PC-3 (cell line): Measurements from ENCODE around the gene NSFL1C. TPM values are rescaled to one million over a fixed set of nuclear protein-coding genes. Genes with fewer than 3 reads are reported as not detected.
A peak's percentile ranks its signal among the peaks of the same experiment; 100 is the strongest.

ENCODE experiments used
- ATAC-seq: fragments of 200-7000 bp; cut with Tn5 transposase; 2 replicates; pipeline ENCODE4 v1.9.1; 2020; ENCODE audit warnings: mild to moderate bottlenecking, moderate library complexity
- BruUV-seq: library from RNA; stranded (reverse); fragments of 400-500 nt; replicated peaks from 2 replicates; lab custom pipeline; 2021; lab: Mats Ljungman, UMichigan
- CTCF ChIA-PET: fragments of 300-600 bp; sonication (Branson Sonifier 250); formaldehyde crosslinking; loops from one replicate; lab custom pipeline; 2022; ENCODE audit warnings: antibody characterized with exemption; lab: Charles Lee
- POLR2A ChIA-PET: fragments of 300-600 bp; sonication (Branson Sonifier 250); formaldehyde crosslinking; loops from one replicate; lab custom pipeline; 2022; ENCODE audit warnings: antibody characterized with exemption; ENCODE audit not compliant: unreplicated experiment; lab: Charles Lee
- DNase-seq: peaks from one replicate; pipeline ENCODE4 v3.0.0-alpha.2; 2015
- H2AFZ ChIP-seq: fragments of 300-600 bp; sonication (generic); 2 replicates; pipeline ENCODE4 v1.6.0; 2016; ENCODE audit warnings: antibody characterized with exemption, low read length
- H3F3A ChIP-seq: fragments of 300-600 bp; sonication (generic); one replicate; pipeline ENCODE4 v1.6.0; 2017; ENCODE audit warnings: antibody characterized with exemption, low read length, control low read depth, mild to moderate bottlenecking; ENCODE audit not compliant: unreplicated experiment
- H3K27ac ChIP-seq: fragments of 300-600 bp; sonication (generic); 2 replicates; pipeline ENCODE4 v1.5.1; 2016; ENCODE audit warnings: mild to moderate bottlenecking, low read length
- H3K27me3 ChIP-seq: fragments of 300-600 bp; sonication (generic); 2 replicates; pipeline ENCODE4 v1.6.1; 2016; ENCODE audit warnings: low read length, mixed read lengths
- H3K36me3 ChIP-seq: fragments of 300-600 bp; sonication (generic); 2 replicates; pipeline ENCODE4 v1.6.1; 2016; ENCODE audit warnings: low read depth, mixed run types, low read length, mixed read lengths
- H3K4me1 ChIP-seq: fragments of 300-600 bp; sonication (generic); 2 replicates; pipeline ENCODE4 v1.5.1; 2016; ENCODE audit warnings: low read length; ENCODE audit not compliant: insufficient read depth
- H3K4me2 ChIP-seq: fragments of 300-600 bp; sonication (generic); 2 replicates; pipeline ENCODE4 v1.6.0; 2016; ENCODE audit warnings: low read length
- H3K4me3 ChIP-seq: fragments of 300-600 bp; sonication (generic); 2 replicates; pipeline ENCODE4 v1.5.1; 2016; ENCODE audit warnings: mild to moderate bottlenecking, low read length, mixed read lengths
- H3K79me2 ChIP-seq: fragments of 300-600 bp; sonication (generic); 2 replicates; pipeline ENCODE4 v1.6.1; 2017; ENCODE audit warnings: low read length, mixed read lengths
- H3K9ac ChIP-seq: fragments of 300-600 bp; sonication (generic); 2 replicates; pipeline ENCODE4 v1.6.0; 2016; ENCODE audit warnings: mild to moderate bottlenecking, low read length
- H3K9me2 ChIP-seq: fragments of 300-600 bp; sonication (generic); replicated peaks from 2 replicates; pipeline ENCODE4 v1.6.1; 2016; ENCODE audit warnings: mixed run types, low read length, mixed read lengths
- H3K9me3 ChIP-seq: fragments of 300-600 bp; sonication (generic); 2 replicates; pipeline ENCODE4 v1.6.1; 2016; ENCODE audit warnings: low read length, mixed read lengths
- H4K20me1 ChIP-seq: fragments of 300-600 bp; sonication (generic); 2 replicates; pipeline ENCODE4 v1.6.1; 2016; ENCODE audit warnings: low read length, mixed read lengths
- CTCF ChIP-seq: fragments of 300-600 bp; sonication (generic); conservative IDR thresholded peaks from 2 replicates; pipeline ENCODE4 v1.5.1; 2017; ENCODE audit warnings: antibody characterized with exemption, low read depth, mild to moderate bottlenecking, low read length
- EZH2 ChIP-seq: fragments of 300-600 bp; sonication (generic); IDR thresholded peaks from one replicate; pipeline ENCODE4 v1.6.1; 2017; ENCODE audit warnings: antibody characterized with exemption, mild to moderate bottlenecking, low read length; ENCODE audit not compliant: unreplicated experiment
- EZH2phosphoT487 ChIP-seq: fragments of 300-600 bp; sonication (generic); IDR thresholded peaks from 2 replicates; pipeline ENCODE4 v1.6.1; 2018; ENCODE audit warnings: mild to moderate bottlenecking, antibody characterized with exemption, low read length, borderline replicate concordance
- intact Hi-C: fragments of 100-400 bp; cut with micrococcal nuclease; formaldehyde crosslinking; loops from 2 replicates; pipeline ENCODE4 v1.9.0; 2023
- total RNA-seq: library from RNA; depleted of rRNA; stranded (reverse); fragments of >200 nt; gene quantifications from 2 replicates; pipeline ENCODE4 v1.2.3, GENCODE V29; 2014

The NSFL1C gene
- total RNA-seq, 1 experiment from 2014 or later: 170 TPM

- H3K4me2 ChIP-seq: no peak overlapping the region
Measured at GRCh38 chr20:1397710-1398109, 68.9 kb downstream of the NSFL1C start.

GRCh38 chr20:1396702-1397101 is 69.9 kb downstream of the NSFL1C start:
- H3K36me3 ChIP-seq: no peaks in the 10 kb centered on the region
- ChIA-PET POLR2A (no interaction called here), CTCF (no interaction called here)
- H3K9me2 ChIP-seq: no peaks in the 10 kb centered on the region
- H3K27me3 ChIP-seq: no peaks in the 10 kb centered on the region
- ATAC-seq (no peak), DNase-seq (no peak)
- intact Hi-C loops: no loop called here
- peaks cover 6% of the 10 kb centered on the region for H4K20me1 ChIP-seq
- H3K4me1 ChIP-seq: peaks cover 68% of the 10 kb centered on the region
- H3K79me2 ChIP-seq: peaks cover 17% of the 10 kb centered on the region
- no peak for TF ChIP-seq EZH2phosphoT487
- TF ChIP-seq CTCF: no peak
- no peak for TF ChIP-seq EZH2
- H3K9me3 ChIP-seq: no peaks in the 10 kb centered on the region
- H3K9ac ChIP-seq: no peak overlapping the region
- H3K4me3 ChIP-seq: peak overlapping the region; percentile 16
- H3K27ac ChIP-seq: peak overlapping the region; percentile 71
- H3F3A ChIP-seq: peaks cover 8% of the 10 kb centered on the region
- peak overlapping the region; percentile 36 for H2AFZ ChIP-seq
- no TSS peak for BruUV-seq
- peak overlapping the region; percentile 43 for H3K4me2 ChIP-seq

More at GRCh38 chr20:1397710-1398109, 68.9 kb downstream of the NSFL1C start:
- H3K9me3 ChIP-seq: no peaks in the 10 kb centered on the region
- no peak overlapping the region for H3K27ac ChIP-seq
- intact Hi-C loops: no loop called here
- peaks cover 79% of the 10 kb centered on the region for H3K4me1 ChIP-seq
- no peaks in the 10 kb centered on the region for H3K27me3 ChIP-seq
- no peaks in the 10 kb centered on the region for H4K20me1 ChIP-seq
- H3K4me3 ChIP-seq: no peak overlapping the region
- no peak for DNase-seq
- H3K9ac ChIP-seq: no peak overlapping the region
- no peak overlapping the region for H2AFZ ChIP-seq
- H3K9me2 ChIP-seq: no peaks in the 10 kb centered on the region
- BruUV-seq: no TSS peak
- no peak for ATAC-seq
- TF ChIP-seq CTCF: peak; percentile 35; the same call in 1 of the 2 replicates
- TF ChIP-seq EZH2phosphoT487: no peak
- TF ChIP-seq EZH2: no peak
- H3F3A ChIP-seq: peaks cover 8% of the 10 kb centered on the region
- no peaks in the 10 kb centered on the region for H3K36me3 ChIP-seq
- POLR2A ChIA-PET: no interaction called here
- CTCF ChIA-PET: interaction anchor here (0.5 kb wide), 1 partner anchor 440 kb away, joined by 4 read pairs; no protein-coding TSS in a partner anchor
- peaks cover 7% of the 10 kb centered on the region for H3K79me2 ChIP-seq

DNA sequence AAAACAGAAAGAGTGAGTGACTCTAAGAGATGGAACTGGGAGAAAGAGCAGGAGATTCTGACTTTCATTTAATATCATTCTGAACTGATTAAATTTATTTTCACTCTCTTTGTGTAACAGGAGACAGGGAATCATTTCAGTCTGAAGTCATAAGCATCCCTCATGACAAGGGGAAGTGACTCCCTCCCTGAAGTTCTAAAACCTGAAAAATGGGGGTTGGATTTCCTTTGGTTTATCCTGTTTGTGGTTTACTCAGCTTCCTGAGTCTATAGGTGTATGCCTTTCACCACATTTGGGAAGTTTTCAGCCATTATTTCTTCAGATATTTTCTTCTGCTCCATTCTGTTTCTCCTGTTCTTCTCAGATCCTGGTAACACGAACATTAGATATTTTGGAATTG is 70.4 kb downstream of the NSFL1C start:
- no peaks in the 10 kb centered on the region for H3K9me3 ChIP-seq
- H3K4me2 ChIP-seq: peak overlapping the region; percentile 43
- peak; percentile 3 for ATAC-seq
- peak overlapping the region; percentile 36 for H2AFZ ChIP-seq
- no peaks in the 10 kb centered on the region for H3K9me2 ChIP-seq
- ChIA-PET CTCF (no interaction called here), POLR2A (no interaction called here)
- H3F3A ChIP-seq: peaks cover 8% of the 10 kb centered on the region
- H3K27me3 ChIP-seq: no peaks in the 10 kb centered on the region
- BruUV-seq: no TSS peak
- H3K9ac ChIP-seq: no peak overlapping the region
- intact Hi-C loops: no loop called here
- peaks cover 67% of the 10 kb centered on the region for H3K4me1 ChIP-seq
- peak overlapping the region; percentile 16 for H3K4me3 ChIP-seq
- H3K79me2 ChIP-seq: peaks cover 22% of the 10 kb centered on the region
- H3K36me3 ChIP-seq: no peaks in the 10 kb centered on the region
- peak overlapping the region; percentile 71 for H3K27ac ChIP-seq
- H4K20me1 ChIP-seq: peaks cover 10% of the 10 kb centered on the region
- DNase-seq: peak; percentile 86
- no peak for TF ChIP-seq EZH2phosphoT487
- TF ChIP-seq CTCF: no peak
- TF ChIP-seq EZH2: no peak
